Measurements from ENCODE around the gene MBTPS1. TPM values are rescaled to one million over a fixed set of nuclear protein-coding genes. Genes with fewer than 3 reads are reported as not detected.
A peak's percentile ranks its signal among the peaks of the same experiment; 100 is the strongest.

MBTPS1 gene
- total and polyA plus RNA-seq, 9 of the 15 experiments (the other 6 are each of a cell fraction or from before 2014, with no cell fraction given), result 2.8 to 57.6 (median 43.8) TPM

GRCh38 chr16:84013787-84014569 is 102.8 kb downstream of the MBTPS1 start (continued):
- no peak for TF ChIP-seq ZBTB11 (CRISPR knock-in tag; IDR thresholded peaks at IDR 0.05)

DNA sequence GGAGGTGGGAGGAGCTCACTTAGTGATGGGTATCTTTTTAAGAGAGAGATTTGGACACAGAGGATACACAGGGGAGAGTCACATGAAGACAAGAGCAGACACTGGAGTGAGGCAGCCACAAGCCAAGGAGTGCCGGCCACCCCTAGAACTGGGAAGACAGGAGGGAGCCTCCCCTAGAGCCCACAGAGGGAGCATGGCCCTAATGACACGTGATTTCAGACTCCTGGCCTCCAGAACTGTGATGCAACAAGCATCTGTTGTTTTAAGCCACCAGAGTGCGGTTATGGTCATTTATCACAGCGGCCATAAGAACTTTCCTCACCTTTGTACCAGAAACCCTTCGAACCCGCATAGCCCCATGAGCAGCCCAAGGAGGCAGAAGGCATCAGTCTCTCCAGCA is 107.5 kb downstream of the MBTPS1 start:
- POLR2A ChIA-PET, result interaction anchor here (1.1 to 2.9 kb wide), 2 partner anchors 9 to 13 kb away, joined by 4 to 11 read pairs; no protein-coding TSS in a partner anchor
- Histone ChIP-seq H3K9me3 (replicated peaks; ENCODE audit: control insufficient read depth, insufficient read depth, low read depth, low read length) (no peaks in the 10 kb centered on the region), H4K20me1 (replicated peaks; ENCODE audit: control insufficient read depth, insufficient read depth, low read length) (no peaks in the 10 kb centered on the region; the same call in 1 of the 2 replicates), H3K4me1 (replicated peaks in 1 of 2; ENCODE audit: control insufficient read depth in 2 of 2, insufficient read depth in 2 of 2, low read length in 2 of 2) (peaks cover 4 to 10% of the 10 kb centered on the region in 2 experiments; a peak in 4 of 5 replicates), H3K27me3 (ENCODE audit: control insufficient read depth in 2 of 2, insufficient read depth in 2 of 2, low read length in 2 of 2) (peaks cover 16 to 30% of the 10 kb centered on the region in 2 experiments), H3K27ac (ENCODE audit: extremely low read depth, low read depth, low read length) (no peak overlapping the region), H3K9ac (ENCODE audit: insufficient read depth in 1 of 2, low read depth in 2 of 2, low read length in 2 of 2) (no peak overlapping the region), H3K4me2 (ENCODE audit: insufficient read depth, low read length) (no peak overlapping the region), H3K9me1 (ENCODE audit: control insufficient read depth, insufficient read depth, low read length) (no peaks in the 10 kb centered on the region), H3K36me3 (ENCODE audit: control insufficient read depth, insufficient read depth, low read length) (no peaks in the 10 kb centered on the region), H2AFZ (ENCODE audit: low read depth, low read length) (no peak overlapping the region), H3K79me2 (ENCODE audit: control insufficient read depth, insufficient read depth, low read length) (no peaks in the 10 kb centered on the region), H3K4me3 (no peak overlapping the region)
- BruUV-seq (replicated peaks), result no TSS peak
- DNase-seq (ENCODE audit: extremely low read depth in 1 of 4, low spot score in 3 of 4), result no peak
- WGBS (ENCODE audit: insufficient coverage, low coverage, missing lambda C conversion rate), result 33% methylated on average over 6 of the region's 6 CpGs
- intact Hi-C loops (cut with micrococcal nuclease) (no loop called here), in situ Hi-C loops (cut with MboI) (no loop called here)
- CTCF ChIA-PET (ENCODE audit: low intra/inter-chr PET ratio), result no interaction called here
- FAIRE-seq, result no peak
- no peak for ATAC-seq
- TF ChIP-seq SMARCB1 (IDR thresholded peaks at IDR 0.05; ENCODE audit: insufficient read length, low read depth) (no peak), OTX1 (CRISPR knock-in tag; IDR thresholded peaks at IDR 0.05) (no peak), ATF3 (IDR thresholded peaks at IDR 0.05) (peak; percentile 35), ATF3 (CRISPR knock-in tag; conservative IDR thresholded peaks at IDR 0.05) (no peak), TAF1 (IDR thresholded peaks at IDR 0.05; ENCODE audit: control insufficient read depth, extremely low read depth, insufficient read depth, low read length, severe bottlenecking) (no peak), BCOR (IDR thresholded peaks at IDR 0.05) (peak; percentile 59; the same call in 1 of the 2 replicates), ELK3 (CRISPR knock-in tag; IDR thresholded peaks at IDR 0.05) (no peak)
- TF ChIP-seq, protein P1, sequence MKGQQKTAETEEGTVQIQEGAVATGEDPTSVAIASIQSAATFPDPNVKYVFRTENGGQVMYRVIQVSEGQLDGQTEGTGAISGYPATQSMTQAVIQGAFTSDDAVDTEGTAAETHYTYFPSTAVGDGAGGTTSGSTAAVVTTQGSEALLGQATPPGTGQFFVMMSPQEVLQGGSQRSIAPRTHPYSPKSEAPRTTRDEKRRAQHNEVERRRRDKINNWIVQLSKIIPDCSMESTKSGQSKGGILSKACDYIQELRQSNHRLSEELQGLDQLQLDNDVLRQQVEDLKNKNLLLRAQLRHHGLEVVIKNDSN (CRISPR knock-in tag; IDR thresholded peaks at IDR 0.05), result peak; percentile 60; the same call in 1 of the 2 replicates
